Stimulated activated CD8-positive, alpha-beta memory T cell treated with anti-CD3 and anti-CD28 coated beads, Interleukin-4, amount 100 ng/mL, for 1 hour (primary cell): ENCODE measurements around the gene LTBP1.

ENCODE experiments used
- DNase-seq, 2 donors: peaks; one replicate each; pipeline ENCODE4 v3.0.0-alpha.2; 2020; ENCODE audit warnings: low read depth in 2 of 2, low spot score in 1 of 2

The LTBP1 gene

GRCh38 chr2:33181466-33181865, 234.7 kb downstream of the LTBP1 start:
- DNase-seq, result no peak

GRCh38 chr2:33184041-33184440, 237.3 kb downstream of the LTBP1 start:
- DNase-seq, result no peak

GRCh38 chr2:33186937-33187336, 240.2 kb downstream of the LTBP1 start:
- no peak for DNase-seq

- DNase-seq, result no peak
Measured at GRCh38 chr2:33188799-33189198, 242.0 kb downstream of the LTBP1 start.

GRCh38 chr2:33190393-33190937, 243.7 kb downstream of the LTBP1 start:
- DNase-seq, result no peak

GRCh38 chr2:33195891-33196290, 249.1 kb downstream of the LTBP1 start:
- no peak for DNase-seq

- no peak for DNase-seq
Measured at GRCh38 chr2:33196700-33197099, 249.9 kb downstream of the LTBP1 start.

GRCh38 chr2:33197198-33197938, 250.6 kb downstream of the LTBP1 start:
- no peak for DNase-seq

- no peak for DNase-seq
Measured at GRCh38 chr2:33202641-33203522, 256.1 kb downstream of the LTBP1 start.

GRCh38 chr2:33204945-33205344, 258.2 kb downstream of the LTBP1 start:
- DNase-seq, result no peak

GRCh38 chr2:33205693-33206434, 259.1 kb downstream of the LTBP1 start:
- no peak for DNase-seq

GRCh38 chr2:33207151-33207740, 260.5 kb downstream of the LTBP1 start:
- no peak for DNase-seq

GRCh38 chr2:33208400-33208799, 261.6 kb downstream of the LTBP1 start:
- DNase-seq, result no peak

- DNase-seq, result no peak
Measured at GRCh38 chr2:33209976-33210375, 263.2 kb downstream of the LTBP1 start.

GRCh38 chr2:33210626-33211025, 263.9 kb downstream of the LTBP1 start:
- DNase-seq, result no peak

GRCh38 chr2:33212151-33212550, 265.4 kb downstream of the LTBP1 start:
- no peak for DNase-seq

GRCh38 chr2:33213244-33213643, 266.5 kb downstream of the LTBP1 start:
- DNase-seq, result no peak

- DNase-seq, result no peak
Measured at GRCh38 chr2:33213648-33214047, 266.9 kb downstream of the LTBP1 start.

GRCh38 chr2:33214436-33214835, 267.7 kb downstream of the LTBP1 start:
- no peak for DNase-seq

GRCh38 chr2:33214857-33215256, 268.1 kb downstream of the LTBP1 start:
- no peak for DNase-seq

- DNase-seq, result no peak
Measured at GRCh38 chr2:33215299-33215698, 268.5 kb downstream of the LTBP1 start.
